ENCODE measurements around the gene ARPIN.

- no peak for TF ChIP-seq EZH2 (IDR thresholded peaks at IDR 0.05; ENCODE audit: low read depth)
- TF ChIP-seq CTCF (conservative IDR thresholded peaks at IDR 0.05), result no peak
These were observed 9.5 kb downstream of the ARPIN start for GRCh38 chr15:89903015-89903857.
